ENCODE results near the gene CYB5RL.
"Not testable (repeated sequence)": the region's sequence is repeated elsewhere in the genome, so short reads cannot be mapped to it uniquely, and the experiment has no call there.

CYB5RL gene, protein sequence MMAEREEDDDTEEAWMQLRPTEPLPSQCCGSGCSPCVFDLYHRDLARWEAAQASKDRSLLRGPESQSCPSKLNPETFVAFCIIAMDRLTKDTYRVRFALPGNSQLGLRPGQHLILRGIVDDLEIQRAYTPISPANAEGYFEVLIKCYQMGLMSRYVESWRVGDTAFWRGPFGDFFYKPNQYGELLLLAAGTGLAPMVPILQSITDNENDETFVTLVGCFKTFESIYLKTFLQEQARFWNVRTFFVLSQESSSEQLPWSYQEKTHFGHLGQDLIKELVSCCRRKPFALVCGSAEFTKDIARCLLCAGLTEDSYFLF

DNA sequence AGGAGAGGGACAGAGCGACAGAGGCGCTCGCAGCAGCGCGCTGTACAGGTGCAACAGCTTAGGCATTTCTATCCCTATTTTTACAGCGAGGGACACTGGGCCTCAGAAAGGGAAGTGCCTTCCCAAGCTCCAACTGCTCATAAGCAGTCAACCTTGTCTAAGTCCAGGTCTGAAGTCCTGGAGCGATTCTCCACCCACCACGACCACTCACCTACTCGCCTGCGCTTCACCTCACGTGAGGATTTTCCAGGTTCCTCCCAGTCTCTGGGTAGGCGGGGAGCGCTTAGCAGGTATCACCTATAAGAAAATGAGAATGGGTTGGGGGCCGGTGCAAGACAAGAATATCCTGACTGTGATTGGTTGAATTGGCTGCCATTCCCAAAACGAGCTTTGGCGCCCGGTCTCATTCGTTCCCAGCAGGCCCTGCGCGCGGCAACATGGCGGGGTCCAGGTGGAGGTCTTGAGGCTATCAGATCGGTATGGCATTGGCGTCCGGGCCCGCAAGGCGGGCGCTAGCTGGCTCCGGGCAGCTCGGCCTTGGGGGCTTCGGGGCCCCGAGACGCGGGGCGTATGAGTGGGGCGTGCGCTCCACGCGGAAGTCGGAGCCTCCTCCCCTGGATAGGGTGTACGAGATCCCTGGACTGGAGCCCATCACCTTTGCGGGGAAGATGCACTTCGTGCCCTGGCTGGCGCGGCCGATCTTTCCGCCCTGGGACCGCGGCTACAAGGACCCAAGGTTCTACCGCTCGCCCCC is at the start of gene CYB5RL, which contains the start of gene MRPL37:
CYB5RL (minus strand) TSS at position 266 of the 754 bp plus-strand sequence. CDS start 4,414 bp downstream, outside the sequence.
MRPL37 (plus strand) TSS at position 403 of the 754 bp plus-strand sequence; CDS start at position 480, 77 bp downstream.
- DNase-seq: peak; percentile 97

DNA sequence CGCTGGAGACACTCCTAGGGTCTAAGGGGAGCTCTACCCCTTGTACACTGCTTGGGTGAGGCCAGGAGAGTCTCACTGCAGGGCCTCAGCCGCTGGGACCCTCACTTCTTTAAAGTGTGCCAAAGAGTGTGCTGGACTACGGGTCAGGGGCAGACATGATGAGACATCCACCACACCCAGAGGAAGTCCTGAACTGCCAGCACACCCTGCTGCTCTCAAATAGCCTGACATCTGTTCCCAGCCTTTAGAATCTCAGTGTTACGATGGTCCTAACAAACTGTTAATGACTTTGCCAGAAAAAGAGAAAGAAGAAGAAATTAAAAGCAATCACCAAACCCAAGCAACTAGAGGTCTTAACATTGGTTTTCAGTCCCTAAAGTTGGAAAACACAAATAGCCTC is 49.1 kb upstream of the CYB5RL start:
- no peak for DNase-seq

DNA sequence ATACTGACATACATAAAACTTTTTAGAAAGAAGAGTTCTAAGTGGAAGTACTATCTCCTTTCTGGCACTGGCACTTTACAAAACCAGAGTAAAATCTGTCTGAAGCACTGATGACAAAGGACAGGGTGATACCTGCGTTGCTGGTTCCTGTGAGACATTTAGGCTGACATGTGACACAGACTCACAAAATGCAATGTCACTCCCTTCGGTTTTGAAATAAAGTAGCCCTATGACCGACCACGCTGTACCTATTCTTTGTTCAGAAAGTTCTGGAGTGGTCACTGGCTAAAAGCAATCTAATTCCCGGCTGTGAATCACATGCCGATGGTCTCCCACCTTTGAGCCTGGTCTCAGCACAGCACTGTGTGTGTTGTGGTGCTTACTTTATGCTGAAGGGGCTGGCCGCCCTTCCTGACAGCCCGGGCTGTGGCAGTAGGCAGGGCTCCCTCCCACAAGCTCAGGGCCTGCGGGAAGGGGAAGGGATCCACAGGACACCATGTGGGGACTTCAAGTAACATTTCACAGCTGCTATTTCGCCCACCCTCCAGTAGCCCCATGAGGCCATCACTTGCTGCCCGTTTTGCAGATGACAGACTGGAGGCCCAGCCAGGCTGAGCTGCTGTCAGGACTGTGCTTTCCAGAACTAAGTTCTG is 48.2 kb upstream of the CYB5RL start:
- no peak for DNase-seq

DNA sequence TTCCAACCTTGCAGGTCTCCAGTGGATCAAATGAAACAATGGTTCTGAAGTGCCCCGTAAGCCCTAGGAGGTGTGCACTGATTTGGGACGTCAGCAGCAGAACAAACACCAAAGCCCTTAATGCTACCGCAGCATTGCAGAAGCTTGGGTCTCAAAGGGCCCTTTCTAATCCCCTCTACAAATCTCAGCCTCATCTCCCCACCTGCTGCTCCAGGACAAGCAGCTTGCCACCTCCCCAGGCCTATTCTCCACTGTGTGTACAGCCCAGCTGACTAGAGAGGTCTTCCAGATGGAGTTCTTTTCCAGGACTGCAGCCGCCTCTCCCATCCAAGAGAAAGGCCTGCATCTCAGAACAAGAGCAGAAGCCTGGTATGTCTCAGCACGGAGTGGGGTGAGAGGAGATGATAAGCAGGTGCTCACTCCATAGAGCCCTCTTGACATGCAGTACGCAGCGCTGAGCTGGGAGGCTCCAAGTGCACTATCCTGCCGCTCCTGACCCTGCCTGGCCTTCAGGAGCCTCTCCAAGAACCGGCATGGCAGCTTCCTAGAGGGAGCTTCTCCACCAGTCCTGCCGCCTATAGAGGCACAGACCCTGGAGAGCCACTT is 46.4 kb upstream of the CYB5RL start:
- no peak for DNase-seq

DNA sequence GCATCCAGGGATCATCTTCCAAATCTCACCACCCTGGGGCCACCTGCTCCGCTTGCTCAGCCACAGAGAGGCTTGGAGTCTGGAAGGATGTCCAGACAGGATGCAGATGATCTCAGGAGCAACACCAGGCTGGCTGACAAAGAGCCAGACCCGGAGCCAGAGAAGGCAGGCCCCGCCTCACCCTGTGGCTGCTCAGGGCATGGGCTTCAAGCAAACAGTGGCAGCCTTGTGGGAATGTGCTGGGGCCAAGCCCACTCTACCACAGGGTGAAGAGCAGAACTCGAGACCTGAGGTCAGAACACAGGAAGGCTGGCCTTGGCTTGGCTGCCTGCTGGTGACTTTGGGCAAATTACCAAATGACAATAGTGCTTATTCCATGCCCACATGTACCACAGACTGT is 45.7 kb upstream of the CYB5RL start:
- no peak for DNase-seq

DNA sequence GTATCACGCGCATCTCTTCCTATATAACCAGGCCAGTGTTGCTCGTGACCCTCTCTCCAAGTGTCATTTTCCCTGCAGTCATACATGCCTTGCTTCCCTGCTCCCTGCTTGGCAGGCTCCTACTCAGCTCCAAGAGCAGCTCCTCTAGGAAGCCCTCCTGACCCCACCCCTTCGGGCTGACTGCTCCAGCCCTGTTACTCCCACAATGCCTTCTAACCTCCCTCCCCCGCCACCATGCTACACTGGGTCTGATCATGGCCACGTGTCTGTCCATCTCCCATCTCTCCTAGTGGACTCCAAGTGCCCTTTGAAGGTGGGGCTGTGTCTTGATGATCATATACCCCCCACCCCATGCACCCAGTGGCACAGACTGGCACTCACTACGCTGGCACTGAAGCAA is 44.8 kb upstream of the CYB5RL start:
- no peak for DNase-seq

DNA sequence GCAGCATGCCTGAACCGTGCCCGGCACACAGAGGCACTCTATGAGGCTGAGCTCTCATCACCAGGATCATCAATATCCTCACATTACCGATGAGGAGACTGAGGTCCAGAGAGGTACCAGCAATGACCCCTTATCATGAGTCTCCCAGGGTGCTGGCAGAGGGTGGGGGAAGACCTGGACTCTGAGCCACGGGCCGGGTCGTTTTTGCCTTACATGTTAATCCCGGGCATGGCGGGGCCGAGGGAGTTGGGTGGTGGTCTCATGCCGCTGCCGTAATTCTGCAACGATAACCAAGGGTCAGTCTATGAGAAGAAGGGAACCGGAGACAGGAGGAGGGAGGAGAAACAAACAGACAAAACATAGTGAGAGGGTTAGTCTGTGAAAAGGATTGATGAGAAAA is 43.2 kb upstream of the CYB5RL start:
- no peak for DNase-seq

DNA sequence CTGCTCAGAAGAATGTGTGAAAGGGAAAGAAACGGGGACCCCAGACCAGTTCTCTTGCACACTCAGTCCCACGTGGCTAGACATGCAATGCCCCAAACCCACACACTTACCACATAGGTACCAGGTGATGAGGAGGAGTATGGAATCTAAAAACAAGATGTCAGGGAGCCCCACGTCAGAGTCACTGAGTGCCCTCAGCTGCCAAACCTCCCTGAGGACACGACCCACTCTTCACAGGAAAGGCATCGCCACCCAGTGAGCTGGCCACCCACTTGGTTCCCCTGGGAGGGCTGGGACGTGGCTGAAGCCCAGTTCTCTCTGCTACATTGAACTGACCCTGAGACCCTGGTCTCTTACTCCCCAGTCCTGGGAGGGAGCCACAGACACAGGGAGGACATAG is 41.5 kb upstream of the CYB5RL start:
- DNase-seq: no peak

DNA sequence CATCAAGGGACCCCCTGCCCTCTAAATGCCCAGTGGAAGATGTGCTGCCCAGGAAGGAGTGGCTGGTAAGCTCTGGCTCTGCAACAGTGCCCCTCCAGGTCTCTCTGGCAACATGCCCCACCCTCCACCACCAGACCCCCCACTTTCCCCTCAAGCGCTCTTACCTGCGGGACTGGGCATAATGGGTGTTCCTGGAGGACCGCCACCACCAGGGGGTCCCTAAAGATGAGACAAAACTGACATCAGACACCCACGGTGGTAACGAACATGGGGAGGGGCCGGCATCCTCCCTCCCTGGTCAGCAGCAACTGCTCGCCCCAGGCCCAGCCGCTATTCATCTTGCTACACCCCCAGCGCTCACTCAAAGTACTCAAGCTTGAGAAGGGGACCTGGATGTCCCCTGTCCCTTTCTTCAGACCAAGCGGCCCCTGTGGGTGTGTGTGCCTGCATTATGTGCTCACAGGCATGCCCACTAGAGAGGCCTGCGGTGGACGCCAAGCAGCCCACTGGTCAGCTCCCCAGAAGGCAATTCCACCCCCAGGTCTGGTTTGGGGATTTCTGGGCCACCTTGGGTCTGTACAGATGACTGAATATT is 41.0 kb upstream of the CYB5RL start:
- DNase-seq: no peak

DNA sequence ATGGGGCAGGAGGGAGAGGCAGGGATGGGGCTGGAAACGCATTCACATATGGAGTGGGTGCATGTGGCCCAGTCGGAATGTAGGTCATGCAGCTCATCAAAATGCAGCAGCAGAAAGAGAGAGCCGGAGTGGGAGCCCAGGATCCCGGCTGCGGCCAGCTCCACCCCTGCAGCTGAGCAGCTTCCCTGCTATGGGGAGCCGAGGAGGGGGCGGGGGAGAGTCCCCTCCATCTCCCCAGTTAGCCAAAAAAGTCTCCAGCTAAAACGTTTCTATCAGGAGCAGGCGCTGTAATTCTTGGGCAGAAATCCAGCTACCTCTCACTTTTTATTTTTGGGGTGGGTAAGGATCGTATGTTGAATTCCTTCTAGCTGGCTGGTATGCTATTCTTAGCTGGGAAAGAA is 39.8 kb upstream of the CYB5RL start:
- DNase-seq: no peak

DNA sequence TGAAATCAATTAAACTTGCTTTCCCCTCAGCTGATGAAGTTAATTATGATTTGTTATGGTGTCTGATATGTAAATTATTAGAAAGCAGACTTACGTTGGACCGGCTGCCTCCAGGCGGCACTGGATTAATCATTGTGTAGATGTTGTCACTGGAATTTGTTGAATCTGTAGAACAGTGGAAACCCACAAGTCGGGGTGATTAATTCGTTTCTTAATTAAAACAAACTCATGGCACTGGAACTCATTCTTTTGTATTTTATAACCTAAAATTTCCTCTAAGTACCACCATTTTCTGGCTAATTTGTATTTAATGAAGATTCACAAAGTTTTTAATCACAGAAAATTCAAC is 39.2 kb upstream of the CYB5RL start:
- DNase-seq: no peak

DNA sequence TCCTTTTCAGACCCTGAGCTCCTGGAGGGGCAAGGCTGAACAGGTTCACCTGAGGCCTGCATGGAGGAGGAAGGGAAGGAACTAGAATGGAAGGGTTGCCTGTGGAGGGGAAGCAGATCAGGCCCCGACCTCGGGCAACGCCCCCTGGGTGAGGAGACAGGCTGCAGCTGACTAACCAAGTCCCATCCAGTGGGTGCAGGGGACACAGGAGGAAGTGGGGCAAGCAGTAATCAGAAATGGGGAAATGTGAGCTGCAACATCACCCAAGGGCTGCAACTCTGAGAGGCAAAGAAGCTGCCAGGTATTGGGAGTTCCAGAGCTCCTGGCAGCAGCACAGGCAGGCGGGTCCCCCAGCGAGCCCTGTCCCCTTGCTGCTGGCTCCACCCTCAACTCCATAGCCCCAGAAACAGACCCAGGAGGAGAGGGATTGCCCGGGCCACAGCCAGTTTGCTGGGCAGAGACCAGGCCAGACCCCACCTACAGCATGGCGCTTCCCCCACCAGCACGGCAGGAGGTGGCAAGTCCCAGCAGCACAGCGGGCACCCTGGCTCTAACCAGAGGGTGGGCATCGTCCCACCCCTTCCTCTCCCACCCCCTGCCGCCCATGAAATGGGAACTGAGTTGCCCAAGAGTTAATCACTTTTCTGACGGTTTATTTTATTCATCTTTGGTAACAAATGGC is 38.7 kb upstream of the CYB5RL start:
- DNase-seq: no peak

DNA sequence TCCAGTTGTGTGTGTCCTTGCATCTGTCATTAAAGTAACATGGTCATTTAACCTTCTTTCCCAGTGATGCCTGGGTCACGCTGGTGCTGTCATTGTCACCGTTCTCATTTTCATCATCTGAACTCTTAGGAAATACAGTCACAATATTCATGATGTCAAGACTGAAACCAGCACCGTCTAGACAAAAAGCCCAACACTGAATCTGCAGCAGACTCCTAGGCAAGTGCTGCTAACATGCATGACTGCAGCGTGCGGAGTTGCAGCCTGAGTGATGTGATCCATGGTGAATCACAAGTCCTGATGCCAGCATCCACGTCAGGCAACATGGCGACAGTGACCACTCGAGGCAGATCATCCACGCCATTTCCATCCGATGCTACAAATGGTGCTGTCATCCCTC is 37.8 kb upstream of the CYB5RL start:
- DNase-seq: no peak

DNA sequence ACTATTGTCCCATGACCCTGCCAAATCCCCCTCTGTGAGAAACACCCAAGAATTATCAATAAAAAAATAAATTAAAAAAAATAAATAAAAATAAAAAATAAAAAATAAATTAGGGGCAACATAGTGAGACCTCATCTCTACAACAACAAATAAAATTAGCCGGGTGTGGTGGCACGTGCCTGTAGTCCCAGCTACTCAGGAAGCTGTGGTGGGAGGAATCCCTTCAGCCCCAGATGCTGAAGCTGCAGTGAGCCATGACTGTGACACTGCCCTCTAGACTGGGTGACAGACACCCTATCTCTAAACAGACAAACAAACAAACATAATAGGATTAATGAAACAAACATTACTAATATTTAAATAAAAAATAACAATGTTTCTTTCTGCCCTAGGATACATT is 34.5 kb upstream of the CYB5RL start:
- no peak for DNase-seq

DNA sequence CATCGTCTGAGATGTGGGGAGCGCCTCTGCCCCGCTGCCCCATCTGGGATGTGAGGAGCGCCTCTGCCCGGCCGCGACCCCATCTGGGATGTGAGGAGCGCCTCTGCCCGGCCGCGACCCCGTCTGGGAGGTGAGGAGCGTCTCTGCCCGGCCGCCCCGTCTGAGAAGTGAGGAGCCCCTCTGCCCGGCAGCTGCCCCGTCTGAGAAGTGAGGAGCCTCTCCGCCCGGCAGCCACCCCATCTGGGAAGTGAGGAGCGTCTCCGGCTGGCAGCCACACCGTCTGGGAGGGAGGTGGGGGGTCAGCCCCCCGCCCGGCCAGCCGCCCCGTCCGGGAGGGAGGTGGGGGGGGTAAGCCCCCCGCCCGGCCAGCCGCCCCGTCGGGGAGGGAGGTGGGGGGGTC is 33.4 kb upstream of the CYB5RL start:
- not testable (repeated sequence) for DNase-seq

DNA sequence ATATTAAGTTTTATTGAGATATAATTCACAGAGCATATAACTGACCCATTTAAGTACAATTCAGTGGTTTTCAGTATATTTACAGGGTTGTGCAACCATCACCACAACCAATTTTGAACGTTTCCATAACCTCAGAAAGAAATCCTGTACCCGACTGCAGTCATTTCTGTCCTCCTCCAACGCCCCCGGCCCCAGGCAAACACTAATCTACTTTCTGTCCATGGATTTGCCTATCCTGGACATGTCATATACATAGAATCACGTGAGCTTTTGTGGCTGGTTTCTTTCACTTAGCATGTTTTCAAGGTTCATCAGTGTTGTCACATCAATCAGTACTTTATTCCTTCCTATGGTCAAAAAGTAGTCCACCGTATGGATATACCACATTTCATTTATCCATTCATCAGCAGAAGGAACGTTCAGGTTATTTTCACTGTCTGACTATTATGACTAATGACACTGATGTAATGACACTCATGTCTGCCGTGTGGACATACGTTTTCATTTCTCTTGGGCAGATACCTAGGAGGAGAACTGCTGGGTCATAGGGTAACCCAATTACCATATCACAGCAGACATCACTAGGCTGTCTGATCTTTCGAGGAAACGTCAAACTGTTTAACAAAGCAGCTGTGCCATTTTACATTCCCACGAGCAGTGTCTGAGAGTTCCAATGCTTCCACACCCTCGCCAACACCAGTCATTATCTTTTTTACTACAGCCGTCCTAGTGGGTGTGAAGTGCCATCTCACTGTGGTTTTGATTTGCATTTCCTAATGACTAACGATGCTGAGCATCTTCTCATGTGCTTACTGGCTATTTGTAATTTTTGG is 30.9 kb upstream of the CYB5RL start:
- DNase-seq: no peak

DNA sequence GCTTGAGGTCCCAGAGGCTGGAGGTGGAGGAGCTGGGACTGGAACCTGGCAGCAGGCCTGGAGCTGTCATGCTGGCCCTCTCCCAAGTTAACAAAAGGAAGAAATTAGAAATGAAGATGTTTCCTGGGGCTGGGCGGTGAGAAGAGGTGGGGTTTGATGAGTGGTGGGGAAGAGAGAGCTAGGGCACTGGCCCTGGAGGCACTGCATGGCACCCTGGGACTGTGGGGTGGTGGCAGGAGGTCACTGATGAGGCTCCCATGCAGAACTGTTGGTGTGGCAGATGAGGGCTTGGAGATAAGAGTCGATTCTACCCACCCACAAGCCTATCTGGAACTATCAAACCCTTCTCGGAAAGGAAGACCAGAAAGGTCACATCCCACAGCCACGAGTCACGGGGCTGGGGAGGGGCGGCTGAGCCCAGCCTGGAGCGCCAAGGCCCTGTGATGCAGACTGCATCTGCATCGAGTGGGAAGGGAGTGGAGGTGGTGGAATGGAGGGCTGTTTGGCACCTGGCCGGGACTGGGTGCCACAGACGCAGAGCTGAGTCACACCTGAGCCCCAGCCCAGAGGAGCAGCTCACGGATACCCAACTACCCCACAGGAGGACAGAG is 29.6 kb upstream of the CYB5RL start:
- DNase-seq: no peak

DNA sequence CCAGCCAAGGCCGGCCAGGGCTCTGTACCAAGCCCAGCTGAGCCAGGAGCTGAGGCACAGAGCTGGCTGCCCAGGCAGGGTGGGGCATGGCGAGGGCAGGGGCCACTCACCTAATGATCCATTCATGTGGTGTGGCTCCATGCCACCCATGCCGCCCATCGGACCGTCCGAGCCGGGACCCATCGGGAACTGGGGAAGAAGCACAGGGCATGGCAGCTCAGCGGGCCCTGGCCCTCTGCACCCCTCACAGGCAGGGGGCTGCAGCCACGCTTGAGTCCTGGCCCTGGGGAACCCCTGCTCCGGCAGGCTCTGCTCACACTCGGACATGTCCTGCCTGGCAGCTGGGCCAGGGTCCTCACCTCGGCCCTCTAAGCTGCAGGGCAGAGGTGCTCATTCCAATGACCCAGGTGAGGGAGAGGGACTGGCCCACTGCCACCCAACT is 28.8 kb upstream of the CYB5RL start:
- DNase-seq: no peak

DNA sequence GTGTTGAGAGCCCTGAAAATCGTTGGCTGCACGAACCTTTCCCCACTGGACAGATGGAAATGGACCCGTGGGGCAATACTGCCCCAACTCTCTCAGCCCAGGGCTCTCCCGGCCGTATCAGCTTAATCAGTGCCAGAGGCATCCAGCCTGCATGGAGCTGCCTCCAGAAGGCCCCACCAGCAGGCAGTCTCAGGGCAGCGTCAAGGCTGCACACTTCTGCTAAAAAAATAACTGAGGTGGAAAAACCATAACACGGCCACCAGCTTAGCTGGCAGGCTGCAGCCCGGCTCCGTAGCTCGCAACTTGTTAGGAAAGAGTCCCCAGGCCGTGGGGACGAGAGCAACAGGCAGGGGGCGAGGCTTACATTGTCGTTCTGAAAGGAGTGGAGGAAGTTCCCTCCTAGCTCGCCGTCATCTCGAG is 28.1 kb upstream of the CYB5RL start:
- no peak for DNase-seq

DNA sequence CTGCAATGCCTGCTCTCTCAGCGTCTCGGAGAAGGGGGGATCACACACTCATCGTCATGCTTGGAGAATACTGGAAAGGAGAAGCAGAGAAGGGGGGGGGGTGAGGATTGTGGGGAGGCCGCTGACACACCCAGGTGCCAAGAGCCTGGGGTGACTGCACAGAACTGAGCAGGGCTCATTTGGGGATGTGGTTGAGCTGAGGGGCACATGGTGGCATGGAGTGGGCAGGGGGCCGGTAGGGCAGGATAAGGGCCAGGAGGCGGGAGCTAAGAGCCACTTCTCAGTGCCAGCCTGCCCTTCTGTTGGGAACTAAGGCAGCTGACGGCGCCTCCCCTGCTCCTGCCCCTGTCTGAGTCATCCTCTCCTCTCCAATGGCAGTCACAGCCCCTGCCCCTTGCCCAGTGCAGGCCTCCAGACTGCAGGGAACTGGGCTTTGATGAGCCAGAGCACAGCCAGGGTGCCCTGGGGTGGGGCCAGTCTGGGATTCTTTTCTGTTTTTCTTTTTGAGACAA is 27.3 kb upstream of the CYB5RL start:
- no peak for DNase-seq

Measured in NCI-H2107 (cell line).